Bronchus fibroblast of lung (primary cell): ENCODE results near the gene FKBP8. TPM values are rescaled to one million over a fixed set of nuclear protein-coding genes. Genes with fewer than 3 reads are reported as not detected.

Source experiments
- total RNA-seq: library from RNA; depleted of rRNA; stranded (reverse); fragments of >200 nt; gene quantifications from 2 replicates; pipeline ENCODE4 v1.2.3, GENCODE V29; 2015

The FKBP8 gene
- 217 and 236 TPM in 2 replicates for total RNA-seq

DNA sequence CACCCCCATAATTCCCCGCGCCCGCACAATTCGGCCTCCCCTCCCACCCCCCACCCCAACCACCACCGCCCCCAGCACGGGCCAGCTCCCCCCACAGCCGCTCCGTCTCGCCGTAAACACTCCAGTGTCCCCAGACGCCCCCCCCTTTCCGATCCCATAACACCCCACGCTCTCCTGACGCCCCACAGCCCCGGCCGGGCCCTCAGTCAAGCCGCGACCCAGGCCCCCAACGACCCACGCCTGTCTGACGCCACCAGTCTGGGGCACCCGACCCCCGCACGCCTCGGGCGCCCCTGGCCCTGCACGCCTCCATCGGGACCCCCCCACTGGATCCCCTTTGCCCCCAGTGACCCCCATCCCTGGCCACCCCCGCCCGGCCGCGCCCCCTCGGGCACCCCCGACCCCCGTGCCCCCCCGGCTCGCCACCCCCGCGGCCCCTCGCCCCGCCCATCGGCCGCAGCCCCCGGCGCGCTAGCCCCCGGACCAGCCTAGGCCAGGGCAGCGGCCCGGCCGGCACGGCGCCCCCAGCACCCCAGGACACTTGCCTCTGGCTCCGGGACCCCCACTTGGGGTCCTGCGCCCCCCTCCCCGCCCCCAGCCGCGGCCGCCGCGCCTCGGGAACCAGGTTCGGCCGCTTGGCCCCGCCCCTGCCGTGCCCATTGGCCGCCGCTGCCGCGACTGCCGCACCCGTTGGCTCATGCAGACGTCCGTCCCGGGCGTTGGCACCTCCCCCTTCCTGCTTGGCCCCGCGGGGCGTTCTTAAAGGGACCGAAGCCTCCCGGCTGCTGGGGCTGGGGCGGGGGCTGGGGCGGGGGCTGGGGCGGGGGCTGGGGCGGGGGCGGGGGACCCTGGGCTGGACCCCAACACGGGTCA lies at the start of gene FKBP8:
Gene FKBP8, minus strand, starts transcription at position 633 of the 873 bp plus-strand sequence. CDS start 1,603 bp downstream, outside the sequence.

DNA sequence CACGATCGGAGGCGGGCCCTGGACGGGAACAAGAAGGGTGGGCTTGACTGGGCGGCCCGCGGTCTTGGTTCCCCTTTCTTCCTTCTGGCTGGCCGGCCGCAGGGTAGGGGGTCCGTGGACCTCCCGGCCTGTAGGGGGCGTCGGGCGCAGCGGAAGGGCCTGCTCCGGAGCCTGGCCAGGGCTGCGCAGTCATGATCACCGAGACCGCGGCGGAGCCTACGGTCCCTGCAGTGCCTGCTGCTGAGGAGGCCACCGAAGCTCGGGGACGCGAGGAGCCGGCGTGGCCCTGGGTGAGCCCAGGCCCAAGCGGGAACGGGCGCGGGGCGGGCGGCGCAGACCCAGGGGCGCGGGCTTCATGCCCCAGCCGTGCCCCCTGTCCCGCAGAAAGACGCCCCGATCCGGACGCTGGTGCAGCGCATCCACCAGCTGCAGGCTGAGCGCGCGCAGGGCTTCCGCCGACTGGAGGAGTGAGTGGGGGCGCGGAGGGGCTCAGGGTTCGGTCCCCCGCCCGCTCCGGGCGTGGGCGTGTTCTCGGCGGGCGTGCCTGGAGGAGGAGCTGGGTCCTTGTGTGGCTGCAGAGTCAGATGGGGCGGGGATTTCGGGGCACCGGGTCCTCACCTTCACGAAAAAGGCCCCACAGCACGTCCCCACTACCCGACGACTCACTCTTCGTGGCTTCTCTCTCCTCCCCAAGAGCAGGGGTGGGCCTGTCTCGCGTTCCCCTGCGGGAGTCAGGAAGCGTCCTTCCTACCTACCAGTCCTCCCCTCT lies 45.4 kb upstream of the FKBP8 start, which contains the start of gene REX1BD:
Gene REX1BD, plus strand, starts transcription at position 188 of the 769 bp plus-strand sequence. Its CDS starts 4 bp downstream, at position 192.

DNA sequence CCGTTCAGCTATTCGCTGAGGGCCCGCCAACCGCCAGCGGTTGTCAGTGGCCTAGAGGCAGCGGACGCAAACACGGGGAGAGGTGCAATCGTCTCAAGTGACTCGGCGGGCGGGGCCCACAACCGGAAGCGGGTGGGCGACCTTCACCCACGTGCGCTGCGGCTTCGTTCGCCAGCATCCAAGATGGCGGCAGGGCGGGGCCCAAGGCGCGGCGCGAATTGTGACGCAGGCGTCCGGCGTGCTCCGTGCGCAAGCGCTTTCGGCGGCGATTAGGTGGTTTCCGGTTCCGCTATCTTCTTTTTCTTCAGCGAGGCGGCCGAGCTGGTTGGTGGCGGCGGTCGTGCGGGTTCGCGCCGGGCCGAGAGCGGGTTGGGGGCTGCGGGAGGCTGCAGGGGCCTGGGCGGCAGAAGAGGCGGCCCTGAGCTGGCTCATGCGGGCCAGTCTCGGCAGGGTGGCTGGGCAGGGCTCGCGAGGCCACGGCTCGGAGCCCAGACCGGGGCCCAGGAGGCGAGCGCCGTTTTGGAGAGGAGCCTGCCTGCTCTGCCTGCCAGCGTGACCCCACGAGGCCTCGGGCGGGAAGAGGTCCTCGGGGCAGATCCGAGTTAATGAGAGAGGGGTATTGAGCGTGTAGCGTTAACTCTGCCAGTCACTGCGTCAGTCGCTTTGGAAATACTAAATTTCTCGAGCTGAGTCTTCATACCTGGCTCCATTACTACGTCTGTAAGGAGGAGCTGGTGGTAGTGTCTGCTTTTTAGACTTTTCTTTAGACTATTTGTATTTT lies 28.4 kb upstream of the FKBP8 start, which contains the start of gene UBA52:
Gene UBA52, plus strand, starts transcription at position 294 of the 781 bp plus-strand sequence. CDS start 1,444 bp downstream, outside the sequence.

DNA sequence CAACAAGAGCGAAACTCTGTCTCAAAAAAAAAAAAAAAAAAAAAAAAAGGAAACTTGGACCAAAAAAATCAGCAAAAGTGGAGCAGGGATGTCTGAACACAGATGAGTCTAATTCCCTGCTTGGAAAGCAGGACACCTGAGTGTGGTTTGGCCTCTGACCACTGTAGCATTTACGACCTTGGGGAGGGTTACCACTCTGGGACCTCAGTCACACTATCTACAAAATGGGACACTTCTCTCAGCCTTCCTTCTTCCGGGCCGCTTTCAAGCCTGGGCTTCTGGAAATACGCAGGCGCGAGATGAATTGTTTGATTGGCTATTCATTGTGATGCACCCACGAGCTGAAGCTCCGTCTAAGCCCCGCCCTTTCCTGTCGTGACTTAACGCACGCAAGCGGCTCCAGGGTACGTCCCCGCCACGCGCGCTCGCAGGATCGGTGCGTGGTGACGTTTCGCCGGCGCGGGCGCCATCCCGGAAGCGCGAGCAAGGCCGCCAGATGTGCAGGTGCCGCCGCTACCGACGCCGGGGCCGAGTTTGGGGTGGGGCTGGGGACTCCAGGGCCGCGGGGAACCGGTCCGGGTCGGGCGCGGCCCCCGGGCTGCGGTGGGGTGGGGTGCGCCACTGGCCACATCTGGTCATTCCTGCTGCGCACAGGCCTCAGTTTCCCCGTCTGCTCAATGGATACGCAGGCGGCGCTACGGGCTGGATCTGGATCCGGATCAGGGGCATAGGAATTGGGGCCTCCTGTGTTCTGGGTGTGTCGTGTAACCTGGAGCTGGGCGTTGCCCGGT lies 14.2 kb upstream of the FKBP8 start, which contains the start of gene KXD1:
Gene KXD1, plus strand, starts transcription at position 460 of the 791 bp plus-strand sequence. CDS start 4,187 bp downstream, outside the sequence.

DNA sequence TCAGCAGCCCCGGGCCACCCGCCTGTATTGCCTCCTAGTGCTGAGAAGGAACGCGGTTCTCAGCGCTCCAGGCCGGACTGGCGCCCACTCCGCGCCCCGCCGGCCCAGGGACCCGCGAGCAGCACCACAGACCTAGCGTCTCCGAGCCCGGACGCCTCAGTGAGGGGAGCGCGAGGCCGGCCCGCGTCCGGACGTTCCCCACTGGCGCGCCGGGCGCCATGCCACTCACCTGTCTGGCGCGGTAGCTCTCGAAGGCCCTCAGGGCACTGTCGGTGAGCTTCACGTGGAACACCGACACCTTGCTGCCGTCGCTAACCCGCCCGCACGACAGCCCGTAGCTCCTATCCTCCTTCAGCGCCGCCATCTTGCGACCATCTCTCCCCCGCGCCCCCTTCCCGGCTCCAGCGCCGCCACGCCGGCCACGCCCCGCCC lies 21.7 kb downstream of the FKBP8 start, which contains the start of gene ELL:
Gene ELL, minus strand, starts transcription at position 379 of the 432 bp plus-strand sequence. Its CDS starts 15 bp downstream, at position 364.

Other genes with a start within 250 kb of the FKBP8 start
- 416 and 427 TPM in 2 replicates for gene LSM4, start 220.5 kb downstream of the FKBP8 start, total RNA-seq
- gene PGPEP1, start 203.0 kb downstream of the FKBP8 start, total RNA-seq = 6.1 and 8.7 TPM in 2 replicates
- 42.1 and 46.7 TPM in 2 replicates for gene GDF15, start 157.4 kb downstream of the FKBP8 start, total RNA-seq
- 0.15 TPM in 1 of 2 replicates, not detected in the other for gene LRRC25, start 146.0 kb downstream of the FKBP8 start, total RNA-seq
- gene SSBP4, start 124.2 kb downstream of the FKBP8 start, total RNA-seq = 128 and 131 TPM in 2 replicates
- gene ISYNA1, start 105.4 kb downstream of the FKBP8 start, total RNA-seq = 29.9 and 43.0 TPM in 2 replicates
- gene ELL, start 21.5 kb downstream of the FKBP8 start, total RNA-seq = 9.6 and 9.7 TPM in 2 replicates
- gene KXD1, start 14.3 kb upstream of the FKBP8 start, total RNA-seq = 161 and 183 TPM in 2 replicates
- 865 and 938 TPM in 2 replicates for gene UBA52, start 28.3 kb upstream of the FKBP8 start, total RNA-seq
- gene REX1BD, start 45.2 kb upstream of the FKBP8 start, total RNA-seq = 73.0 and 79.5 TPM in 2 replicates
- gene CRLF1, start 63.2 kb upstream of the FKBP8 start, total RNA-seq = 0.74 and 1.3 TPM in 2 replicates
- under 0.01 TPM in 1 of 2 replicates, not detected in the other for gene TMEM59L, start 69.3 kb upstream of the FKBP8 start, total RNA-seq
- 2.8 and 3.4 TPM in 2 replicates for gene KLHL26, start 93.5 kb upstream of the FKBP8 start, total RNA-seq
- gene CRTC1, start 140.1 kb upstream of the FKBP8 start, total RNA-seq = 1.2 and 2.0 TPM in 2 replicates
- not detected in 2 replicates for gene COMP, start 247.7 kb upstream of the FKBP8 start, total RNA-seq